Right ventricle myocardium superior (tissue), 1 donor: ENCODE data around the gene ATXN1. TPM values are rescaled to one million over a fixed set of nuclear protein-coding genes. Genes with fewer than 3 reads are reported as not detected.

Experiments
- ATAC-seq: fragments of 200-7000 bp; cut with Tn5 transposase; one replicate; pipeline ENCODE4 v1.9.1; 2020; ENCODE audit warnings: mild to moderate bottlenecking; ENCODE audit not compliant: poor library complexity
- DNase-seq: peaks from one replicate; pipeline ENCODE4 v3.0.0-alpha.2; 2020
- intact Hi-C: fragments of 100-400 bp; cut with DNase I; formaldehyde crosslinking; loops from one replicate; pipeline ENCODE4 v1.11.2; 2022
- long read RNA-seq: library from polyadenylated mRNA; unstranded; transcript quantifications from one replicate; pipeline ENCODE4 v2.0.0, GENCODE V29; 2021
- total RNA-seq: library from RNA; stranded (reverse); fragmentation: NEBNext Ultra II Directional; extraction: Animal tissue kit (Norgen Biotek cat#: 25700); gene quantifications from one replicate; pipeline ENCODE4 v1.2.1, GENCODE V29; 2021
- donor health status: DM: no; HTN: yes; CAD: no; lungs with severe emphysema.

The ATXN1 gene
- 36.1 TPM for total RNA-seq
- long read RNA-seq, partial matches to known transcripts: 6 of 16 reads
- long read RNA-seq, other reads (novel, unspliced or antisense): 8 of 16 reads

DNA sequence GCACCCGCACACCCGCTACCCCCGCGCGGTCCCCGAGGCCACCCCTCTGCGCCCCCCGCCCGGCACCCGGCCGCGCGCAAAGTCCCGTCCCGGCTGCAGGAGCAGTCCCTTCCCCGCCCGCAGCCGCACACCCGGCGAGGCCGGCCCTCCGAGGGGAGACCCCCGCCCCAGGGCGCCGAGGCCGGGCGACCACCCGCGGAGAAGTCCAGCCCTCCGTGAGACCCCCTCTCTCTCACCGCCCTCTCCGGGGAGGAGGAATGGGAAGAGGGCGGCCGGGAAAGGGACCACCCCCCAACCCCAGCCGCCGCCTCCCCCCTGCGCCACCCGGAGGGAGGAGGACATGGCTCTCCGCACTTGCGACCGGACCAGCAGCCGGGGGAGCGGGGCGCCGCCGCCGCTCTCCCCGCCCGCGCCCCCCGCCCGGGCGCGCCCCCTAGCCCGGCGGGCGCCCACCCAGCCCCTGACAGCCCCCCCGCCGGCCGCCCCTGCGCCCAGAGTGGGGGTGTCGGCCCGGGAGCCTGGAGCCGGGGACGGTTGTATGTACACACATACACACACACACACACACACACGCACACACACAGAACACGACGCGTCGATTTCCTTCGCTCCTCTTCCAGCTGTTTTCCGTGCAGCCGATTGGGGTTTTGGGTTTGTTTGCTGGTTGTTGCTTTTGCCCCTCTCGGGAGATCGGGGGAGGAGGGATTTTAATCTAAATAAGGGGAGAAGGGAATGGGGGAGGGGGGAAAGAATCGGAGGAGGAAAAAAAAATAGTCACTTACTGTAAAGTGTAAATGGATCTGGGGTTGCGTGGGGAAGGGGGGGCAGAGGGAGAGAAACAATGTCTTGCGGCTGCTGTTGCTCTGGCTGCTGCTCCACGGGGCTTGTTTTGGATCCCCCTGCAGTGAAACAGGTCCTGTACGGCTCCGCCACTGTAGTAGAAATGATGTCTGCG lies at the start of gene ATXN1:
Gene ATXN1, minus strand, starts transcription at position 945 of the 955 bp plus-strand sequence.
- intact Hi-C loops: loop anchor here (5.0 to 10.0 kb wide), 3 partner anchors 248 to 426 kb away; no protein-coding TSS in a partner anchor
- ATAC-seq (no peak), DNase-seq (peak; percentile 78)

- DNase-seq (no peak), ATAC-seq (no peak)
- intact Hi-C loops: no loop called here
These were observed 49.2 kb upstream of the ATXN1 start for GRCh38 chr6:16810411-16810810.

DNA sequence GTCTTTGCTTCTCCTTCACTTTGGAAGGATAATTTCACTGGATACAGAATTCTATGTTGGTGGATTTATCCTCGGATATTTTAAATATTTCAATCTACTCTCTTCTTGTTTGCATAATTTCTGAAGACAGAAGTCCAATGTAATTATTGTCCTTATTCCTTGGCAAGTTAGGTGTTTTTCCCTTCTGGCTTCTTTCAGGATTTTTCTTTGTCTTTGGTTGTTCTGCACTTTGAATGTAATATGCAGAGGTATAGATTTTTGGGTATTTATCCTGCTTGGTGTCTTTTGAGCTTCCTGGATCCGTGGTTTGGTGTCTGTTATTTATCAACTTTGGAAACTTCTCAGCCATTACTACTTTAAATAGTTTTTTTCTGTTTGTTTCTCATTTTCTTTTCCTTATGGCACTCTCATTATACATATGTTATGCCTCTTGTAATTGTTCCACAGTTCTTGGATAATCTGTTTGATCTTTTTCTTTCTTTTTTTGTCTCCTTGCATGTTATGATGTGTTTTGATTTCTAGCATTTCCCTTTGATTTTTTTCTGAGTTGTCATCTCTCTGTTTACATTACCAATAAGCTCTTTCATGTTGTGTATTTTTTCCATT lies 48.6 kb upstream of the ATXN1 start:
- DNase-seq (no peak), ATAC-seq (no peak)
- intact Hi-C loops: no loop called here

- ATAC-seq (no peak), DNase-seq (no peak)
- intact Hi-C loops: no loop called here
These were observed 46.7 kb upstream of the ATXN1 start for GRCh38 chr6:16807956-16808355.

- ATAC-seq (no peak), DNase-seq (no peak)
- intact Hi-C loops: no loop called here
These were observed 45.1 kb upstream of the ATXN1 start for GRCh38 chr6:16806363-16806762.

GRCh38 chr6:16805243-16805950 lies 44.1 kb upstream of the ATXN1 start:
- no peak for DNase-seq
- ATAC-seq: peak; percentile 34
- intact Hi-C loops: no loop called here

GRCh38 chr6:16804546-16805242 lies 43.4 kb upstream of the ATXN1 start:
- no peak for DNase-seq
- intact Hi-C loops: no loop called here
- no peak for ATAC-seq

- ATAC-seq (peak; percentile 81), DNase-seq (peak; percentile 55)
- intact Hi-C loops: no loop called here
These were observed 42.3 kb upstream of the ATXN1 start for GRCh38 chr6:16803294-16804200.

GRCh38 chr6:16802071-16802470 lies 40.8 kb upstream of the ATXN1 start:
- intact Hi-C loops: no loop called here
- ATAC-seq (peak; percentile 77), DNase-seq (no peak)

GRCh38 chr6:16800942-16801341 lies 39.7 kb upstream of the ATXN1 start:
- DNase-seq: no peak
- intact Hi-C loops: no loop called here
- peak; percentile 75 for ATAC-seq

GRCh38 chr6:16800341-16800740 lies 39.1 kb upstream of the ATXN1 start:
- intact Hi-C loops: no loop called here
- ATAC-seq: no peak
- DNase-seq: no peak

DNA sequence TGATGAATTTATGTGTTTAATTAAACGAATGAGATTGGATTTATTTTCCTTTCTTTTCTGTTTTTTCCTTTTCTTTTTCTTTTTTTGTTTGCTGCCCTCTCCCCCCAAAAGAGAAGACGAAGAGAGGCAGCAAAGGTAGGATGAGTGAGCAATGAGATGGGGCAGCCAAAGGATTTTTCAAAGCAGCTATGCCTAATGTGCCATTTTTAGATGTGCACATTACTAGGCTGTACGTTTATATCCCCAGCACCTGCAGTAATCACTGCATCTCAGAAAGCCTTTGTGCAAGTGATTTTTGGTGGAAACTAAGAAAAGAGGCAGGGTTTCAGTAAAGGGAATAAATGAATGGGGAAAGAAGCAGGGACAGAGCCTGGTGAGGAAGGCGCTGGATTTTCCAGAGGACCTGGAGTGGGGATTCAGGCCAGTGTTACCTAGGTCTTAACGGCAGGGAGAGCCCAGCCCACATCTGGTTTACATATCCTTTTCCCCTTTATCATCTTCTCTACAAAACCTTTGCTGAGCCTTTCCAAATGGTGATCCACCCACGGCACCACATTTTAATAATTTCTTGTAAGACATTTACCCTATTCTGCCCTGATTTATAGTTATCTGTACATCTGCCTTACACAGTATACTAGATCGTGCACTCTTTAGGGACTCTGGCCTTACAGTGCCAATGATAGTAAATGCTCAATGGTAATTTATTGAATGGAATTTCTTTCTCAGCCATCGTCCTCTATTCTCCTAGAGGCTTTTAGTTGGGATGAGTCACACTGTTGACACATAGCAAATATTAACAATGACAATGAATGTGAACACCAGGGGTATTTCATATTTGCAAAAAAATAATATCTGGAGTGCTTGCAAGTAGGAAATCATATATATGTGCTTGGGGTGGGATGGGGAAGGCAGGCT lies 38.3 kb upstream of the ATXN1 start:
- ATAC-seq: no peak
- intact Hi-C loops: no loop called here
- no peak for DNase-seq

GRCh38 chr6:16793828-16794412 lies 32.7 kb upstream of the ATXN1 start:
- no peak for ATAC-seq
- intact Hi-C loops: no loop called here
- DNase-seq: no peak

GRCh38 chr6:16789329-16790038 lies 28.2 kb upstream of the ATXN1 start:
- ATAC-seq (no peak), DNase-seq (no peak)
- intact Hi-C loops: no loop called here

- ATAC-seq (no peak), DNase-seq (no peak)
- intact Hi-C loops: no loop called here
These were observed 25.9 kb upstream of the ATXN1 start for GRCh38 chr6:16787128-16787682.

DNA sequence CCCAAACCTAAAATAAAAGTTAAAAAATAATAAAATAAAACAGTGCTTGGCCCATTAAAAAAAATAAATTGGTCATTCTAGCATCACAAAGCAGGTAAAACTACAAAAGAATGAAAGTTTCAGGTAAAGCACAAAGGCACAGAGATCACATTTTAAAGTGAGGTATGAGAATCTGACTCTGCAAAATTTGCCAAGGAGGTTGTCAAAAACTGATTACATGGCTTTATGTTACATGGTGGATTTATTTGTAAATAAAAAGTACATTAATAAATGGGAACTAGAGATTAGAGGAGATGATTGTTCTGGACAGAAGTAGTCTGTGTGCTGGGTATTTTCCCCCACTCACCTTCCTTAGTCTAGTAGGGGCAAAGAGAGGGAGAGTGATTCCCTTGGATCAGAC lies 24.2 kb upstream of the ATXN1 start:
- no peak for DNase-seq
- ATAC-seq: no peak
- intact Hi-C loops: no loop called here
